ENCODE data around the gene RWDD4. TPM values are rescaled to one million over a fixed set of nuclear protein-coding genes. Genes with fewer than 3 reads are reported as not detected.

Gene RWDD4
- total RNA-seq, 4 donors from 2014 or later, result 16.3 to 19.7 (median 18.1) TPM

DNA sequence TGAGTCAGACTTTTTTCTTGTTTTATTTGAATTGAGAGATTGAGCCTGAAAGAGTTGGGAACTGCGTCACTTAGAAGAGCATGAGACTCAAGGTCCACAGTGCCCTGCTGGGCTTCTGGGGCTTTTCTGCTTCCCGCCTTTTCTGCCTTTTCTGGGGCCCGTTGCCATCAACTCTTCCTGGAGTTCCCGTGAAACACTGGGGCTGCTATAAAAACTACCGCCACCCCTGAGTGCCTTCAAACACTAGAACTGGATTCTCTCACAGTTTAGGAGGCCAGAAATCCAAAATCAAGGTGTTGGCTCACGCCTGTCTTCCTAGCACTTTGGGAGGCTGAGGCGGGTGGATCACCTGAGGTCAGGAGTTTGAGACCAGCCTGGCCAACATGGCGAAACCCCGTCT is 49.8 kb downstream of the RWDD4 start:
- ATAC-seq (ENCODE audit: low FRiP score) (no peak), DNase-seq (ENCODE audit: low spot score) (no peak)
- TF ChIP-seq, protein P1, sequence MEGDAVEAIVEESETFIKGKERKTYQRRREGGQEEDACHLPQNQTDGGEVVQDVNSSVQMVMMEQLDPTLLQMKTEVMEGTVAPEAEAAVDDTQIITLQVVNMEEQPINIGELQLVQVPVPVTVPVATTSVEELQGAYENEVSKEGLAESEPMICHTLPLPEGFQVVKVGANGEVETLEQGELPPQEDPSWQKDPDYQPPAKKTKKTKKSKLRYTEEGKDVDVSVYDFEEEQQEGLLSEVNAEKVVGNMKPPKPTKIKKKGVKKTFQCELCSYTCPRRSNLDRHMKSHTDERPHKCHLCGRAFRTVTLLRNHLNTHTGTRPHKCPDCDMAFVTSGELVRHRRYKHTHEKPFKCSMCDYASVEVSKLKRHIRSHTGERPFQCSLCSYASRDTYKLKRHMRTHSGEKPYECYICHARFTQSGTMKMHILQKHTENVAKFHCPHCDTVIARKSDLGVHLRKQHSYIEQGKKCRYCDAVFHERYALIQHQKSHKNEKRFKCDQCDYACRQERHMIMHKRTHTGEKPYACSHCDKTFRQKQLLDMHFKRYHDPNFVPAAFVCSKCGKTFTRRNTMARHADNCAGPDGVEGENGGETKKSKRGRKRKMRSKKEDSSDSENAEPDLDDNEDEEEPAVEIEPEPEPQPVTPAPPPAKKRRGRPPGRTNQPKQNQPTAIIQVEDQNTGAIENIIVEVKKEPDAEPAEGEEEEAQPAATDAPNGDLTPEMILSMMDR (IDR thresholded peaks at IDR 0.05), result no peak

DNA sequence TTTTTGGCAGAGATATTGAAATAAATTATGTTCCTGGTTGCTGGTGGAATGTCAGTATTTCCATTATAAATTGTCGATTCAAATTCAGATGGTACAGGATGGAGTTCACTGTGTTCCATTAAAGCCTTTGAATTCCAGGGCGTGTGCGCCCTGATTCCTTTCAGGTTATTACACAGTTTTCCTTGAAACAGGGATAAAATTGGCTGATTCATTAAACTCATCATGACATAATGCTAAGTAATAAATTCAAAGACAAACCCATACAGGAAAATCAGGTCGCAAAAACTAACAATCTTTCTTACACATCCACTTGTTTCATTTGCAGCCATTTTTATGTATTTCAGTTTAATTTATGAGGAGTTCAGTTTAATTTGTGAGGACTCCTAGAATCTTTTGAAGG is 51.1 kb downstream of the RWDD4 start:
- ATAC-seq (ENCODE audit: low FRiP score), result no peak
- TF ChIP-seq, protein P1 (IDR thresholded peaks at IDR 0.05), result no peak
- no peak for DNase-seq (ENCODE audit: low spot score)

DNA sequence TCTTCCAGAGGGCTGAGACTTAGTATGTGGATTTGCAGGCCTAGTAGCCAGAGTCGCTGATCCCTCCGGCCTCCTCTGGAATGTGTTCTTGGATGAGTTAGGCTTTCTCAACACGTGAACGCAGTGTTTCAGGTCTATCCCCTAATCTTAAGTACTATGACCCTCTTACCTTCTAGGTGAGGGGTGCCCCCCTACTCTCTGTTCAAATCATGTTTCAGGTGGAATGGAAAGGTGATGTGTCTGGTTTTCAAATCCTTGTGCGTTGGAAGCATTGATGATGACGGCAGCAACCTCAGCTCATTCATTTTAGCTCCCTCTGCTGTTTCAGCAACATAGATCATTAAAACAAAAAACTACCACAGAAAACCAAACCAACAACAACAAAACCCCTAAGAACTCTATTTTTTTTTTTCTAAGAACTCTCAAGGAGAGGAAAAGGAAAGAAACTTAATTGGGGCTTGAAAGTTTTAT is 56.4 kb downstream of the RWDD4 start:
- TF ChIP-seq, protein P1 (IDR thresholded peaks at IDR 0.05), result no peak
- no peak for ATAC-seq (ENCODE audit: low FRiP score)
- no peak for DNase-seq (ENCODE audit: low spot score)

DNA sequence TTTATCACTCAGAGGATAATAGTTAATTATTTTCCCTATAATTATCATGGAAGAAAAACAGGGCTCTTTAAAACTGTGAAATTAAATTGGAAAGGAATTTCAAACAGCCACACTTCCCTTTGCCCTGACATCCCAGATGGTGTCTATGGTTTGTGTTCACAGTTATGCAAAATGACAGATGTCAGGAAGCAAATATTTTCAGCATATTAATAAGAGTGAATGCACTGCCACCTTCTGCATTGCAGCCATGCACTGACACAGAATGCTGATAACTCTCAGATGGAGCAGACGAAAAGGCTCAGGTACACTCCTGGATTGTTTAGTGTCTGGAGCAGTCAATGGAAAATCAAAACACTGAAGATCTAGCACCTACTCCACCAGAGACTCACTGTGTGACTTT is 57.6 kb downstream of the RWDD4 start:
- no peak for ATAC-seq (ENCODE audit: low FRiP score)
- TF ChIP-seq, protein P1 (IDR thresholded peaks at IDR 0.05), result no peak
- DNase-seq (ENCODE audit: low spot score), result no peak

DNA sequence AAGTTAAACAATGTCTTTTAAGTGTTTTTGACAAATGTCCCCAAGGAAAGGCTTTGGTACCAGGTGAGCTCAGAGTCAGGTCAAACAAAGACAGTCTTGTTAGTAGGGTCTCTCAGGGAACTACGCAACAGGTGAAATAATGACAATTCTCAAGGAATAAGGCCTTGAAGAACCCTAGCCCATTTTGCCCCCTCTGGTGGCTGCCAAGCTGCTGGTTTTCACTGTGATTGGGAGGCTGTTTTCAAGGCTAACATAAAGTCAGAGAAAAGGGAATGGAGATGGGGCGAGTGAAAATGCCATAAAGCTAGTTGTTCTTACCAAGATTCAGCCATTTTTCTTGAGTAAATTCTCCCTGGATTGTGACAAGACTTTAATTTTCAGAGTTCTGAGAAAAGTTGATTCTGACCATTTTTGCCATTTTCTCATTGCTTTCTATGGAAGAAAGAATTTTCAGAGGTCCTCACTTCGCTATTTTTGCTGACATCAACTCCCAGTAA is 58.7 kb downstream of the RWDD4 start:
- DNase-seq (ENCODE audit: low spot score), result no peak
- TF ChIP-seq, protein P1 (IDR thresholded peaks at IDR 0.05), result no peak
- ATAC-seq (ENCODE audit: low FRiP score), result no peak

DNA sequence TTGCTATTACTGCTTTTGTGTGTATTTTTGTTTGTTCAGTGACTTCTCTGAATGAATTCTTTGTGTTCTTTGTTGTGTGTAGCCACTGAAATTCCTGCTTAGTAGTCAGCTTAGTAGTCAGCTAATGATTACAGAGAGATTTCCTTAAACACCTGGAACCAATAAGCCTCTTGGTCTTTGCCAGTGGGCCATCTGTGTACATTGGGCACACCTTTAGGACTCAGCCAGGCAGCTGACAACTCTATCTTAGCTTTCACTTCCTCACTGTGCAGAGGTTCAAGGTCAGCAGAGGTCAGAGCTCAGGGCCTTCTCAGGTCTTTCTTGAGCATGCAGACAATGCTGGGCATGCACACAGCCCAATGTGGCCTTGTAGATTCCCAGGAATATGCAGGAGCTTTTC is 59.3 kb downstream of the RWDD4 start:
- DNase-seq (ENCODE audit: low spot score) (no peak), ATAC-seq (ENCODE audit: low FRiP score) (no peak)
- TF ChIP-seq, protein P1 (IDR thresholded peaks at IDR 0.05), result no peak

DNA sequence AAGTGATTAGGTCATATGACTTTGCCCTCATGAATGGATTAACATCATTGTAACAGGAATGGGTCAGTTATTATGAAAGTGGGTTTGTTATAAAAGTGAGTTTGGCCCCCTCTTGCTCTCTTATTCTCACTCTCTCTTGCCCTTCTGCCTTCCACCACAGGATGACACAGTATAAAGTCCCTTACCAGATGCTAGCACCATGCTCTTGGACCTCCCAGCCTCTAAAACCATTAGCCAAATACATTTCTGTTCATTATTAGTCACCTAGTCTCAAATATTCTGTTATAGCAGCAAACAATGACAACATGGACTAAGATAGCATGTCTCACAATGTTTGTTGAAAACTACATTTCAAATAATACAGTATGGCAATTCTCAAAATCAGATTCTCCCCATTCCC is 59.7 kb downstream of the RWDD4 start:
- TF ChIP-seq, protein P1 (IDR thresholded peaks at IDR 0.05), result no peak
- no peak for DNase-seq (ENCODE audit: low spot score)
- no peak for ATAC-seq (ENCODE audit: low FRiP score)
